ENCODE results near the gene PPM1L. TPM values are rescaled to one million over a fixed set of nuclear protein-coding genes. Genes with fewer than 3 reads are reported as not detected.

PPM1L gene
- total and polyA plus RNA-seq, 2 experiments from 2014 or later = 1.2 to 12.6 TPM

- DNase-seq (ENCODE audit: low read depth in 1 of 2, low spot score in 1 of 2) = no peak
- no peak for TF ChIP-seq CTCF (IDR thresholded peaks at IDR 0.05; ENCODE audit: low read depth, low read length)
- Histone ChIP-seq H3K4me3 (no peak overlapping the region), H3K36me3 (no peaks in the 10 kb centered on the region), H3K4me1 (ENCODE audit: low read depth) (no peaks in the 10 kb centered on the region), H3K27ac (no peak overlapping the region), H3K9me3 (ENCODE audit: low read depth) (no peaks in the 10 kb centered on the region), H3K27me3 (no peaks in the 10 kb centered on the region)
Observed at GRCh38 chr3:160722331-160722730, 33.7 kb upstream of the PPM1L start.

GRCh38 chr3:160725338-160725737 is 30.7 kb upstream of the PPM1L start:
- TF ChIP-seq CTCF (IDR thresholded peaks at IDR 0.05; ENCODE audit: low read depth, low read length) = no peak
- Histone ChIP-seq H3K27me3 (no peaks in the 10 kb centered on the region), H3K4me3 (no peak overlapping the region), H3K4me1 (ENCODE audit: low read depth) (no peaks in the 10 kb centered on the region), H3K36me3 (no peaks in the 10 kb centered on the region), H3K9me3 (ENCODE audit: low read depth) (no peaks in the 10 kb centered on the region), H3K27ac (no peak overlapping the region)
- DNase-seq (ENCODE audit: low read depth in 1 of 2, low spot score in 1 of 2) = no peak

GRCh38 chr3:160735826-160736225 is 20.2 kb upstream of the PPM1L start:
- H3K4me1 ChIP-seq (ENCODE audit: low read depth) = no peaks in the 10 kb centered on the region
- no peaks in the 10 kb centered on the region for H3K27me3 ChIP-seq
- no peak for DNase-seq (ENCODE audit: low read depth in 1 of 2, low spot score in 1 of 2)
- H3K9me3 ChIP-seq (ENCODE audit: low read depth) = no peaks in the 10 kb centered on the region
- no peak overlapping the region for H3K27ac ChIP-seq
- no peak for TF ChIP-seq CTCF (IDR thresholded peaks at IDR 0.05; ENCODE audit: low read depth, low read length)
- H3K4me3 ChIP-seq = no peak overlapping the region
- no peaks in the 10 kb centered on the region for H3K36me3 ChIP-seq

- H3K27ac ChIP-seq = no peak overlapping the region
- no peak overlapping the region for H3K4me3 ChIP-seq
- H3K9me3 ChIP-seq (ENCODE audit: low read depth) = no peaks in the 10 kb centered on the region
- no peak for TF ChIP-seq CTCF (IDR thresholded peaks at IDR 0.05; ENCODE audit: low read depth, low read length)
- H3K36me3 ChIP-seq = no peaks in the 10 kb centered on the region
- no peaks in the 10 kb centered on the region for H3K4me1 ChIP-seq (ENCODE audit: low read depth)
- DNase-seq (ENCODE audit: low read depth in 1 of 2, low spot score in 1 of 2) = no peak
- H3K27me3 ChIP-seq = no peaks in the 10 kb centered on the region
Observed at GRCh38 chr3:160738048-160738447, 18.0 kb upstream of the PPM1L start.

GRCh38 chr3:160739079-160739478 is 17.0 kb upstream of the PPM1L start:
- no peaks in the 10 kb centered on the region for H3K27me3 ChIP-seq
- H3K9me3 ChIP-seq (ENCODE audit: low read depth) = no peaks in the 10 kb centered on the region

More at GRCh38 chr3:160739079-160739478, 17.0 kb upstream of the PPM1L start:
- no peaks in the 10 kb centered on the region for H3K36me3 ChIP-seq
- TF ChIP-seq CTCF (IDR thresholded peaks at IDR 0.05; ENCODE audit: low read depth, low read length) = no peak
- H3K4me3 ChIP-seq = no peak overlapping the region
- H3K27ac ChIP-seq = no peak overlapping the region
- H3K4me1 ChIP-seq (ENCODE audit: low read depth) = no peaks in the 10 kb centered on the region
- peak in 1 of 2 donors; percentile 1 for DNase-seq (ENCODE audit: low read depth in 1 of 2, low spot score in 1 of 2)
